HL-60 (cell line): ENCODE results near the gene DYRK1A.
"Not testable (repeated sequence)": the region's sequence is repeated elsewhere in the genome, so short reads cannot be mapped to it uniquely, and the experiment has no call there.

Experiments
- DNase-seq, 2 experiments: peaks; one replicate each; pipeline ENCODE4 v3.0.0-alpha.2; 2010 to 2020; ENCODE audit warnings: low read depth in 1 of 2, low spot score in 1 of 2
- H3K27ac ChIP-seq: fragments of 250-450 bp; sonication (Bioruptor Pico); replicated peaks from 2 replicates; pipeline ENCODE4 v1.5.1; 2020; ENCODE audit warnings: mild to moderate bottlenecking, moderate library complexity
- H3K27me3 ChIP-seq: fragments of 250-450 bp; sonication (Bioruptor Pico); 2 replicates; pipeline ENCODE4 v1.5.1; 2021; ENCODE audit warnings: mild to moderate bottlenecking, moderate library complexity; ENCODE audit not compliant: insufficient read depth, poor library complexity, severe bottlenecking
- H3K4me3 ChIP-seq: replicated peaks from 2 replicates; pipeline ENCODE4 v1.5.1; 2011; ENCODE audit warnings: mild to moderate bottlenecking, control low read depth, low read length; ENCODE audit not compliant: insufficient read depth
- GABPA ChIP-seq: IDR thresholded peaks from 2 replicates; pipeline ENCODE4 v1.6.1; 2012; ENCODE audit warnings: low read depth
- POLR2AphosphoS5 ChIP-seq: IDR thresholded peaks from 2 replicates; pipeline ENCODE4 v1.6.1; 2012; ENCODE audit warnings: low read depth
- REST ChIP-seq: IDR thresholded peaks from 2 replicates; pipeline ENCODE4 v1.6.1; 2012; ENCODE audit warnings: low read depth; ENCODE audit not compliant: insufficient replicate concordance
- SPI1 ChIP-seq: IDR thresholded peaks from 2 replicates; pipeline ENCODE4 v1.6.1; 2012; ENCODE audit warnings: low read depth, mild to moderate bottlenecking, borderline replicate concordance
- TF ChIP-seq, protein P1 (sequence below): IDR thresholded peaks from one replicate; pipeline ENCODE4 v1.5.1; 2011; ENCODE audit warnings: low read length, control low read depth, inconsistent platforms; ENCODE audit not compliant: insufficient read depth

DYRK1A gene

GRCh38 chr21:37546949-37547614 is 180.5 kb downstream of the DYRK1A start:
- Histone ChIP-seq H3K4me3 (no peak overlapping the region), H3K27me3 (peaks cover 2% of the 10 kb centered on the region), H3K27ac (no peak overlapping the region)
- TF ChIP-seq, protein P1, sequence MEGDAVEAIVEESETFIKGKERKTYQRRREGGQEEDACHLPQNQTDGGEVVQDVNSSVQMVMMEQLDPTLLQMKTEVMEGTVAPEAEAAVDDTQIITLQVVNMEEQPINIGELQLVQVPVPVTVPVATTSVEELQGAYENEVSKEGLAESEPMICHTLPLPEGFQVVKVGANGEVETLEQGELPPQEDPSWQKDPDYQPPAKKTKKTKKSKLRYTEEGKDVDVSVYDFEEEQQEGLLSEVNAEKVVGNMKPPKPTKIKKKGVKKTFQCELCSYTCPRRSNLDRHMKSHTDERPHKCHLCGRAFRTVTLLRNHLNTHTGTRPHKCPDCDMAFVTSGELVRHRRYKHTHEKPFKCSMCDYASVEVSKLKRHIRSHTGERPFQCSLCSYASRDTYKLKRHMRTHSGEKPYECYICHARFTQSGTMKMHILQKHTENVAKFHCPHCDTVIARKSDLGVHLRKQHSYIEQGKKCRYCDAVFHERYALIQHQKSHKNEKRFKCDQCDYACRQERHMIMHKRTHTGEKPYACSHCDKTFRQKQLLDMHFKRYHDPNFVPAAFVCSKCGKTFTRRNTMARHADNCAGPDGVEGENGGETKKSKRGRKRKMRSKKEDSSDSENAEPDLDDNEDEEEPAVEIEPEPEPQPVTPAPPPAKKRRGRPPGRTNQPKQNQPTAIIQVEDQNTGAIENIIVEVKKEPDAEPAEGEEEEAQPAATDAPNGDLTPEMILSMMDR, result no peak
- TF ChIP-seq REST (no peak), POLR2AphosphoS5 (no peak), GABPA (no peak), SPI1 (no peak)
- DNase-seq, result peak in 1 of 2 experiments; percentile 7

GRCh38 chr21:37547615-37548200 is 181.1 kb downstream of the DYRK1A start:
- Histone ChIP-seq H3K4me3 (no peak overlapping the region), H3K27me3 (peaks cover 2% of the 10 kb centered on the region), H3K27ac (no peak overlapping the region)
- DNase-seq, result no peak
- TF ChIP-seq SPI1 (no peak), GABPA (no peak), REST (no peak), POLR2AphosphoS5 (no peak)
- TF ChIP-seq, protein P1, result no peak

- H3K4me3 ChIP-seq, result no peak overlapping the region
- no peak for TF ChIP-seq GABPA
- TF ChIP-seq, protein P1, result no peak
- TF ChIP-seq REST, result no peak
- TF ChIP-seq POLR2AphosphoS5, result no peak
- TF ChIP-seq SPI1, result no peak
- H3K27ac ChIP-seq, result no peak overlapping the region
- no peak for DNase-seq
- peaks cover 2% of the 10 kb centered on the region for H3K27me3 ChIP-seq
Observed at GRCh38 chr21:37548521-37548981, 182.0 kb downstream of the DYRK1A start.

- not testable (repeated sequence) for H3K27me3 ChIP-seq, DNase-seq, H3K27ac ChIP-seq, H3K4me3 ChIP-seq
Observed at GRCh38 chr21:37549730-37550129, 183.2 kb downstream of the DYRK1A start.
